Measurements from ENCODE around the gene ANXA7.

ANXA7 gene

GRCh38 chr10:73424478-73424877, 10.6 kb upstream of the ANXA7 start:
- DNase-seq (ENCODE audit: low spot score in 2 of 2): no peak
- ATAC-seq (ENCODE audit: low read depth): no peak
- peaks cover 25% of the 10 kb centered on the region for H3K36me3 Mint-ChIP-seq

GRCh38 chr10:73423309-73423708, 9.5 kb upstream of the ANXA7 start:
- ATAC-seq (ENCODE audit: low read depth): no peak
- Mint-ChIP-seq H3K27ac (peak overlapping the region; percentile 43), H3K36me3 (peaks cover 25% of the 10 kb centered on the region), H3K27me3 (no peaks in the 10 kb centered on the region), H3K4me1 (peaks cover 12% of the 10 kb centered on the region), H3K4me3 (no peak overlapping the region), H3K9me3 (no peaks in the 10 kb centered on the region)
- no peak for DNase-seq (ENCODE audit: low spot score in 2 of 2)

More at GRCh38 chr10:73424478-73424877, 10.6 kb upstream of the ANXA7 start:
- Mint-ChIP-seq H3K4me1 (peaks cover 12% of the 10 kb centered on the region), H3K27me3 (no peaks in the 10 kb centered on the region), H3K27ac (peak overlapping the region; percentile 41), H3K9me3 (no peaks in the 10 kb centered on the region), H3K4me3 (no peak overlapping the region)

GRCh38 chr10:73416571-73416970, 2.7 kb upstream of the ANXA7 start:
- ATAC-seq (ENCODE audit: low read depth) (no peak), DNase-seq (ENCODE audit: low spot score in 2 of 2) (no peak)
- Mint-ChIP-seq H3K9me3 (no peaks in the 10 kb centered on the region), H3K27me3 (no peaks in the 10 kb centered on the region), H3K4me3 (no peak overlapping the region), H3K4me1 (peaks cover 12% of the 10 kb centered on the region), H3K27ac (no peak overlapping the region), H3K36me3 (no peaks in the 10 kb centered on the region)

GRCh38 chr10:73414230-73414945, 530 bp upstream of the ANXA7 start:
- peak overlapping the region; percentile 93 for H3K4me3 Mint-ChIP-seq
- H3K27me3 Mint-ChIP-seq: no peaks in the 10 kb centered on the region
- ATAC-seq (ENCODE audit: low read depth): no peak
- DNase-seq (ENCODE audit: low spot score in 2 of 2): no peak
- peak overlapping the region; percentile 96 for H3K27ac Mint-ChIP-seq
- H3K4me1 Mint-ChIP-seq: peaks cover 18% of the 10 kb centered on the region
- H3K36me3 Mint-ChIP-seq: peaks cover 2% of the 10 kb centered on the region
- H3K9me3 Mint-ChIP-seq: no peaks in the 10 kb centered on the region

GRCh38 chr10:73413108-73413527, 740 bp downstream of the ANXA7 start:
- no peak for DNase-seq (ENCODE audit: low spot score in 2 of 2)

GRCh38 chr10:73410897-73411296, 3.0 kb downstream of the ANXA7 start:
- Mint-ChIP-seq H3K4me1 (peaks cover 37% of the 10 kb centered on the region), H3K27me3 (no peaks in the 10 kb centered on the region), H3K36me3 (peaks cover 12% of the 10 kb centered on the region), H3K27ac (no peak overlapping the region), H3K9me3 (no peaks in the 10 kb centered on the region), H3K4me3 (no peak overlapping the region)
- DNase-seq (ENCODE audit: low spot score in 2 of 2) (no peak), ATAC-seq (ENCODE audit: low read depth) (no peak)

More at GRCh38 chr10:73413108-73413527, 740 bp downstream of the ANXA7 start:
- Mint-ChIP-seq H3K36me3 (peaks cover 2% of the 10 kb centered on the region), H3K9me3 (no peaks in the 10 kb centered on the region), H3K4me1 (peaks cover 24% of the 10 kb centered on the region), H3K27me3 (no peaks in the 10 kb centered on the region), H3K27ac (peak overlapping the region; percentile 96), H3K4me3 (peak overlapping the region; percentile 93)
- ATAC-seq (ENCODE audit: low read depth): no peak

- Mint-ChIP-seq H3K36me3 (peaks cover 12% of the 10 kb centered on the region), H3K9me3 (no peaks in the 10 kb centered on the region), H3K4me1 (peaks cover 36% of the 10 kb centered on the region), H3K27me3 (no peaks in the 10 kb centered on the region), H3K4me3 (no peak overlapping the region), H3K27ac (no peak overlapping the region)
- DNase-seq (ENCODE audit: low spot score in 2 of 2) (no peak), ATAC-seq (ENCODE audit: low read depth) (no peak)
These were observed 4.8 kb downstream of the ANXA7 start for GRCh38 chr10:73408978-73409521.

GRCh38 chr10:73408061-73408460, 5.8 kb downstream of the ANXA7 start:
- ATAC-seq (ENCODE audit: low read depth): no peak
- H3K27ac Mint-ChIP-seq: peak overlapping the region; percentile 62
- H3K36me3 Mint-ChIP-seq: peaks cover 12% of the 10 kb centered on the region
- no peak overlapping the region for H3K4me3 Mint-ChIP-seq
- peaks cover 34% of the 10 kb centered on the region for H3K4me1 Mint-ChIP-seq
- no peaks in the 10 kb centered on the region for H3K27me3 Mint-ChIP-seq
- DNase-seq (ENCODE audit: low spot score in 2 of 2): no peak
- no peaks in the 10 kb centered on the region for H3K9me3 Mint-ChIP-seq

- no peaks in the 10 kb centered on the region for H3K27me3 Mint-ChIP-seq
- peaks cover 16% of the 10 kb centered on the region for H3K36me3 Mint-ChIP-seq
- no peak overlapping the region for H3K27ac Mint-ChIP-seq
These were observed 6.4 kb downstream of the ANXA7 start for GRCh38 chr10:73407495-73407894.

GRCh38 chr10:73406846-73407245, 7.0 kb downstream of the ANXA7 start:
- ATAC-seq (ENCODE audit: low read depth): no peak
- Mint-ChIP-seq H3K9me3 (no peaks in the 10 kb centered on the region), H3K27me3 (no peaks in the 10 kb centered on the region), H3K36me3 (peaks cover 16% of the 10 kb centered on the region), H3K27ac (peak overlapping the region; percentile 56), H3K4me1 (peaks cover 30% of the 10 kb centered on the region), H3K4me3 (no peak overlapping the region)
- no peak for DNase-seq (ENCODE audit: low spot score in 2 of 2)

More at GRCh38 chr10:73407495-73407894, 6.4 kb downstream of the ANXA7 start:
- H3K4me1 Mint-ChIP-seq: peaks cover 30% of the 10 kb centered on the region
- H3K4me3 Mint-ChIP-seq: no peak overlapping the region
- no peak for DNase-seq (ENCODE audit: low spot score in 2 of 2)
- ATAC-seq (ENCODE audit: low read depth): no peak
- no peaks in the 10 kb centered on the region for H3K9me3 Mint-ChIP-seq

GRCh38 chr10:73405556-73405955, 8.3 kb downstream of the ANXA7 start:
- H3K9me3 Mint-ChIP-seq: no peaks in the 10 kb centered on the region
- H3K27ac Mint-ChIP-seq: peak overlapping the region; percentile 79
- no peak overlapping the region for H3K4me3 Mint-ChIP-seq
- ATAC-seq (ENCODE audit: low read depth) (no peak), DNase-seq (ENCODE audit: low spot score in 2 of 2) (no peak)
- H3K36me3 Mint-ChIP-seq: peaks cover 16% of the 10 kb centered on the region
- H3K4me1 Mint-ChIP-seq: peaks cover 28% of the 10 kb centered on the region
- H3K27me3 Mint-ChIP-seq: no peaks in the 10 kb centered on the region

GRCh38 chr10:73404690-73405089, 9.2 kb downstream of the ANXA7 start:
- peaks cover 17% of the 10 kb centered on the region for H3K36me3 Mint-ChIP-seq
- H3K27ac Mint-ChIP-seq: no peak overlapping the region
- no peak for ATAC-seq (ENCODE audit: low read depth)

GRCh38 chr10:73401636-73402035, 12.2 kb downstream of the ANXA7 start:
- peak overlapping the region; percentile 73 for H3K27ac Mint-ChIP-seq

More at GRCh38 chr10:73404690-73405089, 9.2 kb downstream of the ANXA7 start:
- Mint-ChIP-seq H3K4me3 (no peak overlapping the region), H3K9me3 (no peaks in the 10 kb centered on the region), H3K4me1 (peaks cover 26% of the 10 kb centered on the region), H3K27me3 (no peaks in the 10 kb centered on the region)
- DNase-seq (ENCODE audit: low spot score in 2 of 2): no peak

GRCh38 chr10:73399063-73399462, 14.8 kb downstream of the ANXA7 start:
- no peak for ATAC-seq (ENCODE audit: low read depth)
- no peak for DNase-seq (ENCODE audit: low spot score in 2 of 2)
- Mint-ChIP-seq H3K27ac (peak overlapping the region; percentile 60), H3K9me3 (no peaks in the 10 kb centered on the region), H3K4me3 (no peak overlapping the region), H3K27me3 (no peaks in the 10 kb centered on the region), H3K4me1 (peaks cover 5% of the 10 kb centered on the region), H3K36me3 (peaks cover 25% of the 10 kb centered on the region)

More at GRCh38 chr10:73401636-73402035, 12.2 kb downstream of the ANXA7 start:
- no peak overlapping the region for H3K4me3 Mint-ChIP-seq
- no peaks in the 10 kb centered on the region for H3K27me3 Mint-ChIP-seq
- no peaks in the 10 kb centered on the region for H3K9me3 Mint-ChIP-seq
- H3K4me1 Mint-ChIP-seq: peaks cover 14% of the 10 kb centered on the region
- peaks cover 13% of the 10 kb centered on the region for H3K36me3 Mint-ChIP-seq
- ATAC-seq (ENCODE audit: low read depth) (no peak), DNase-seq (ENCODE audit: low spot score in 2 of 2) (no peak)
